ENCODE data around the gene SPOCK3. TPM values are rescaled to one million over a fixed set of nuclear protein-coding genes. Genes with fewer than 3 reads are reported as not detected.

SPOCK3 gene
- total RNA-seq, 1 experiment from 2014 or later = not detected

DNA sequence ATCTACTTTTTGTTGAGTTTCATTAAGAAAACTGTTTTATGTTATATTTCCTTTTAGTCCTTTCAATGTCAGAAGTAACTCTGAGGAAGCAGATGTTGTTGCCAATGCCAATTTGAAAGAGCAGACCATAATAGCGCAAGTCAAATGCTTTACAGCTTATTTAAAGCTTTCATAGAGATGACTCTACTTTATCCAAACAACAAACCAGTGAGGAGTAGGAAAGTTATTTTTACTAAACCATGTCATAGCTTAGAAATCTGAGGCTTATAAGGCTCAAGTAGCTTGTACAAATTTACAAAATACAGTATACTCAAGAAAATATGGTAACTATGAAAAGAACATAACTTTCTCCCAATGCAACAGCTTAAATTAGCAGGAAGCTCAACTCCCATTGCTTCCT is 40.1 kb upstream of the SPOCK3 start:
- H3K27me3 ChIP-seq (replicated peaks; ENCODE audit: insufficient read depth, low read depth, low read length, poor library complexity) = no peaks in the 10 kb centered on the region
- no peak for DNase-seq (ENCODE audit: low spot score)
- no peak overlapping the region for H3K4me3 ChIP-seq (ENCODE audit: low read depth, low read length, poor library complexity, severe bottlenecking)
- TF ChIP-seq EZH2 (IDR thresholded peaks at IDR 0.05; ENCODE audit: borderline replicate concordance, low read depth, low read length, poor library complexity, severe bottlenecking) = no peak
- TF ChIP-seq, protein P1, sequence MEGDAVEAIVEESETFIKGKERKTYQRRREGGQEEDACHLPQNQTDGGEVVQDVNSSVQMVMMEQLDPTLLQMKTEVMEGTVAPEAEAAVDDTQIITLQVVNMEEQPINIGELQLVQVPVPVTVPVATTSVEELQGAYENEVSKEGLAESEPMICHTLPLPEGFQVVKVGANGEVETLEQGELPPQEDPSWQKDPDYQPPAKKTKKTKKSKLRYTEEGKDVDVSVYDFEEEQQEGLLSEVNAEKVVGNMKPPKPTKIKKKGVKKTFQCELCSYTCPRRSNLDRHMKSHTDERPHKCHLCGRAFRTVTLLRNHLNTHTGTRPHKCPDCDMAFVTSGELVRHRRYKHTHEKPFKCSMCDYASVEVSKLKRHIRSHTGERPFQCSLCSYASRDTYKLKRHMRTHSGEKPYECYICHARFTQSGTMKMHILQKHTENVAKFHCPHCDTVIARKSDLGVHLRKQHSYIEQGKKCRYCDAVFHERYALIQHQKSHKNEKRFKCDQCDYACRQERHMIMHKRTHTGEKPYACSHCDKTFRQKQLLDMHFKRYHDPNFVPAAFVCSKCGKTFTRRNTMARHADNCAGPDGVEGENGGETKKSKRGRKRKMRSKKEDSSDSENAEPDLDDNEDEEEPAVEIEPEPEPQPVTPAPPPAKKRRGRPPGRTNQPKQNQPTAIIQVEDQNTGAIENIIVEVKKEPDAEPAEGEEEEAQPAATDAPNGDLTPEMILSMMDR (conservative IDR thresholded peaks at IDR 0.05; ENCODE audit: low read depth, low read length) = no peak
- no peaks in the 10 kb centered on the region for H3K4me1 ChIP-seq (ENCODE audit: insufficient read depth, low read length, poor library complexity, severe bottlenecking)
- H3K27ac ChIP-seq (ENCODE audit: low read depth, low read length, poor library complexity, severe bottlenecking) = no peak overlapping the region
- no TSS peak for BruUV-seq (replicated peaks)
- ChIA-PET CTCF (no interaction called here), POLR2A (ENCODE audit: low non-redundant PET) (no interaction called here)
- intact Hi-C loops (cut with micrococcal nuclease; ENCODE audit: unreplicated experiment) = no loop called here
- H3K36me3 ChIP-seq (ENCODE audit: insufficient read depth, low read length, poor library complexity, severe bottlenecking) = no peaks in the 10 kb centered on the region
- no peaks in the 10 kb centered on the region for H3K9me3 ChIP-seq (ENCODE audit: low read depth, low read length, poor library complexity, severe bottlenecking)

DNA sequence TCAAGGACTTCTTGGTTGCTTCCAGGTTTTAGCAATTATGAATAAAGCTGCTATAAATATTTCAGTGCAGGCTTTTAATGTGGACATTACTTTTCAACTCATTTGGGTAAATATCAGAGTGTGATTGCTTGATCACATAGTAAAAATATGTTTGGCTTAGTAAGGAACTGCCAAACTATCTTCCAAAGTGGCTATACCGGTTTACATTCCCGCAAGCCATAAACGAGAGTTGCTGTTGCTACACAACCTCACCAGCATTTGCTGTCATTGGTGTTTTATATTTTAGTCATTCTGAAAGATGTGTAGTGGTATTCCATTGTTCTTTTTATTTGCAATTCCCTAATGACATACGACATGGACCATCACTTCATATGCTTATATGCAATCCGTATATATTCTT is 30.9 kb upstream of the SPOCK3 start:
- Histone ChIP-seq H3K9me3 (ENCODE audit: low read depth, low read length, poor library complexity, severe bottlenecking) (no peaks in the 10 kb centered on the region), H3K27me3 (replicated peaks; ENCODE audit: insufficient read depth, low read depth, low read length, poor library complexity) (no peaks in the 10 kb centered on the region), H3K4me1 (ENCODE audit: insufficient read depth, low read length, poor library complexity, severe bottlenecking) (no peaks in the 10 kb centered on the region), H3K36me3 (ENCODE audit: insufficient read depth, low read length, poor library complexity, severe bottlenecking) (no peaks in the 10 kb centered on the region), H3K4me3 (ENCODE audit: low read depth, low read length, poor library complexity, severe bottlenecking) (no peak overlapping the region), H3K27ac (ENCODE audit: low read depth, low read length, poor library complexity, severe bottlenecking) (no peak overlapping the region)
- POLR2A ChIA-PET (ENCODE audit: low non-redundant PET) = no interaction called here
- intact Hi-C loops (cut with micrococcal nuclease; ENCODE audit: unreplicated experiment) = no loop called here
- CTCF ChIA-PET = no interaction called here
- TF ChIP-seq EZH2 (IDR thresholded peaks at IDR 0.05; ENCODE audit: borderline replicate concordance, low read depth, low read length, poor library complexity, severe bottlenecking) = no peak
- TF ChIP-seq, protein P1 (conservative IDR thresholded peaks at IDR 0.05; ENCODE audit: low read depth, low read length) = no peak
- DNase-seq (ENCODE audit: low spot score) = no peak
- no TSS peak for BruUV-seq (replicated peaks)

DNA sequence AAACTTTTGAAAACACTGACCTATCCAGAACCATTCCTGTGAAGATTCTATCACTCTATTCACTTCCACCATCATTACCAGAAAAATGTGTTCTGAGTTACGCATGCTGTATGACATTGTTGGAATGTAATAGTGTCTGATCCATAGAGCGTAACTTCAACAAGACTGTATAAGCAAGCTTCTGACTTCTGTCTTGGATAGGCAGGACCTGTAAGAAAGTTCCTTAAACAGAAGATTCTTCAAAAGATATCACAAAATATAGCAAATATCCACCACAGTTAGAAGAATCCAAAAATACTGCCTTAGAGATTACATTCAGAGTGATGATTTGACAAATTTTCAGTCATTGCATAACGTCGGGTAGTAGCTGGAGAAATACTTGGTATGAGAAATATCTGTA is 14.0 kb upstream of the SPOCK3 start:
- no TSS peak for BruUV-seq (replicated peaks)
- TF ChIP-seq EZH2 (IDR thresholded peaks at IDR 0.05; ENCODE audit: borderline replicate concordance, low read depth, low read length, poor library complexity, severe bottlenecking) = no peak
- TF ChIP-seq, protein P1 (conservative IDR thresholded peaks at IDR 0.05; ENCODE audit: low read depth, low read length) = no peak
- H3K36me3 ChIP-seq (ENCODE audit: insufficient read depth, low read length, poor library complexity, severe bottlenecking) = no peaks in the 10 kb centered on the region
- no peaks in the 10 kb centered on the region for H3K4me1 ChIP-seq (ENCODE audit: insufficient read depth, low read length, poor library complexity, severe bottlenecking)
- no peaks in the 10 kb centered on the region for H3K9me3 ChIP-seq (ENCODE audit: low read depth, low read length, poor library complexity, severe bottlenecking)
- intact Hi-C loops (cut with micrococcal nuclease; ENCODE audit: unreplicated experiment) = no loop called here
- ChIA-PET CTCF (no interaction called here), POLR2A (ENCODE audit: low non-redundant PET) (no interaction called here)
- no peak overlapping the region for H3K4me3 ChIP-seq (ENCODE audit: low read depth, low read length, poor library complexity, severe bottlenecking)
- no peak overlapping the region for H3K27ac ChIP-seq (ENCODE audit: low read depth, low read length, poor library complexity, severe bottlenecking)
- no peak for DNase-seq (ENCODE audit: low spot score)
- H3K27me3 ChIP-seq (replicated peaks; ENCODE audit: insufficient read depth, low read depth, low read length, poor library complexity) = no peaks in the 10 kb centered on the region
